HG02798 (cell line): ENCODE results near the gene SLC25A24.
A peak's percentile ranks its signal among the peaks of the same experiment; 100 is the strongest.
"Not testable (repeated sequence)": the region's sequence is repeated elsewhere in the genome, so short reads cannot be mapped to it uniquely, and the experiment has no call there.

Experiments used
- ATAC-seq: cut with Tn5 transposase; IDR thresholded peaks from one replicate; pipeline ENCODE4 v1.9.1; 2021; ENCODE audit warnings: mild to moderate bottlenecking; ENCODE audit not compliant: unreplicated experiment, poor library complexity

The SLC25A24 gene

DNA sequence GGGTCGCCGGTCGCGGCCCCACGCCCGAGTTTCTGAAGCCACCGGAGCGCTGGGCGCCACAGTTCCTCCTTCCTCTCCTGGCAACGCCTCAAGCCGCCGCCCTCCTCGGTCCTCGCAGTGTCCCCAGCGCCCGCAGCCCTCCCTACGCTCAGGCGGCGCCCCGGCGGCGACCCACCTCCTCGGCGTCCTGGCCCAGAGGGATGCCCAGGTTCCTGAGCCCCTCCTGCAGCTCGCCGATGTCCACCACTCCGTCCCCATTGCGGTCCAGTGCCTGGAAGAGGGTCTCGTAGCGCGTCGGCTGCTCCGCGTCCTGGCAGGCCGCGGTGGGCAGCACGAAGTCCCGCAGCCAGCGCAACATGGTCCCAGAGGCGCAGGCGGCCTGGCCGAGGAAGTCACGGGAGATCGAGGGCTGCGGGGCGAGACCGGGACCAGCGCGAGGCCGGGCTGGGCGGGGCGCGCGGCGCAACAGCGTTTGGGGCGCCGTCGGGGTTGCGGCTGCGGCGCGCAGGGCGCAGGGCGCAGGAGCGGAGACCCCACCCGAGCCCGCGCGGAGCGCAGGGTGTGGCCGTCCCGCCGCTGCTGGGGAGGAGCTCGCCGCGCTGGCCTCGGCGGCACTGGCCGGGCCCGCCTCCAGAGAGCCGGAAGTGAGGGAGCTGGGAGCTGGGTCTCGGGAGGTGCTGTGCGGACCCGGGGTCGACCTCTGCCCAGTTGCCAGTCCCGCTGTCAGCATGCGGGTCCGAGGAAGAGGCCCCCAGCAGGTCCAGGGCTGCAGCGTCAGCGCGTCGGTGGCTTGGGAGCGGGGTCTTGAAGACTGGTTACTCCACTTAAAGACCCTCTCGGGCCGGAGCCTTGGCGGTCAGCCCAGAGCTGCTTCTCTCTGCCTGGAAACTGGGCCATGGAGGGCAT is at the start of gene SLC25A24:
TSS of gene SLC25A24 (minus strand) at position 563 of the 906 bp plus-strand sequence. CDS start at position 358, 205 bp downstream.
- ATAC-seq: peak; percentile 95

DNA sequence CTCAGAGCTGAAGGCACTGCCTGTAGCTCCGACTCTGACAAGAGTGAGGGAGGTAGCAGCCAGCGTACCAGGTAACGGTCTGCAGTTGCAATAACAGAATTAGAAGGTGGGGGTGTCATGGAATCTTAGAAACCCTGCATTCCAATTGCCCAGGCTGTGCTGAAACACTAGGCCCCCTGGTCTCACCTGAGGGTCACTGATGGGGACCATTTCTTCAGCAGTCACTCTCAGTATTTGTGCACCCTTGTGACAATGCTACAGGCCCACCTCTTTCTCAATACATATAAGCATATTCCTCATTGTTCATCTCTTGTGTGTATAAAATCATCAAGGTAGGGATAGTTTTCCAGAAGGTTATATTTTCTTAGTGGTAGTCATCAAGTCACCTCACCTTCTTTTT is 43.8 kb upstream of the SLC25A24 start, which contains the start of gene NBPF4:
TSS of gene NBPF4 (minus strand) at position 101 of the 400 bp plus-strand sequence. CDS start 315 bp downstream, outside the sequence.
- not testable (repeated sequence) for ATAC-seq

- not testable (repeated sequence) for ATAC-seq
Measured at GRCh38 chr1:108239426-108239825, 39.3 kb upstream of the SLC25A24 start.

DNA sequence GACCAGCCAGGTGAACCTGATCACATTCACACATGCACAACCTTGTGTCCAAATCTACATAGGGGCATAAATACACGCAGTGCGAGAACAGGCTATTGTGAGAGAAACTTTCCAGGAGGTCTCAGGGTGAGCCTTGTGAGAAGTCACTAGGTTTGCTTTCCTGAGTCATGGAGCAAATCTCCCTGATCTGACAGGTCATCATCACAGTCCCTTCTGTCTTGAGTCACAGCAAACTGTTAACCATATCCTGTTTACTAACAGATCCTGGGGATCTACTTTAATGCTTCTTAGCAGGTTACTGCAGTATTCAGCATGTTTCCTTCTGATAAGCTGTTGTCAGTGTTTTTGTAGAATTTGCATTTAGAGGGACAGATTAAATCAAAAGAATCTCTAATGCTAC is 35.2 kb upstream of the SLC25A24 start:
- ATAC-seq: not testable (repeated sequence)

DNA sequence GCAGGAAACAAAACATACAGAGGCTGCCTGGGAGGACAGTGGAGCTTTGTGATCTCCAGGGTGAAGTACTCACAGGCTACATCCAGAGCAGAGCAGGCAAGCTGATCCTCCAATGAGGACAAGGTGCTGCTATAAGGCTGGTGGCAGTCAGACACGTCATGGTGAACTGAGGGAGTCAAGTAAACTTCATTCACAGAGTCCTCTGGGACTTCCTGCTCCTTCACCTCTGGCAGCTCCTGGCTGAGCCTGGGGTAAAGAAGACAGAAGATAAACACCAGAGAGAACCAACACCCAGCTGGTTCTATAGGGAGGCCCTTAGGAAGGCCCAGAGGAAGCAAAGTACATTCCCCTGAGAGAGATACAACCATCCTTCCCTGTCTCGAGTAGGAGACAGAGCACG is 32.0 kb upstream of the SLC25A24 start:
- ATAC-seq: not testable (repeated sequence)

- not testable (repeated sequence) for ATAC-seq
Measured at GRCh38 chr1:108229976-108230375, 29.8 kb upstream of the SLC25A24 start.

- ATAC-seq: not testable (repeated sequence)
Measured at GRCh38 chr1:108227772-108228171, 27.6 kb upstream of the SLC25A24 start.

- not testable (repeated sequence) for ATAC-seq
Measured at GRCh38 chr1:108226855-108227254, 26.7 kb upstream of the SLC25A24 start.

DNA sequence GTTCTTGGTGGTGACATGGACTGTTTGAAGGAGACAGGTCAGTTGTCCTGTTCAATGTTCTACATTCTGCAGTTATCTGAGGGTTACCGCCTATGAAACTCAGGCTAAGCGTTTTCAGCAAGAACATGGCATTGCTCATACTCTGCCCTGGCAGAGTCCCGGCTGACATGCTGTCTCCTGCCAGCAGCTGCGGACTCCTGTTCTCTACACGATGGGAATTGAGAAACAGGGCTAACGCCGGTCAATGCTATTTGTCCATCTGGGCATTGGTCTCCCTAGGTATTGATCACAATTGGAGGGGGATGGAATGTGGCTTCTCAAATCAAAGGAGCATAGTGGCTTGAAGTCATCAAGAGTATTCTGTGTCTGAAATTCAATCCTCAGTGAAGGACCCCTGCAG is 23.1 kb upstream of the SLC25A24 start:
- ATAC-seq: not testable (repeated sequence)

DNA sequence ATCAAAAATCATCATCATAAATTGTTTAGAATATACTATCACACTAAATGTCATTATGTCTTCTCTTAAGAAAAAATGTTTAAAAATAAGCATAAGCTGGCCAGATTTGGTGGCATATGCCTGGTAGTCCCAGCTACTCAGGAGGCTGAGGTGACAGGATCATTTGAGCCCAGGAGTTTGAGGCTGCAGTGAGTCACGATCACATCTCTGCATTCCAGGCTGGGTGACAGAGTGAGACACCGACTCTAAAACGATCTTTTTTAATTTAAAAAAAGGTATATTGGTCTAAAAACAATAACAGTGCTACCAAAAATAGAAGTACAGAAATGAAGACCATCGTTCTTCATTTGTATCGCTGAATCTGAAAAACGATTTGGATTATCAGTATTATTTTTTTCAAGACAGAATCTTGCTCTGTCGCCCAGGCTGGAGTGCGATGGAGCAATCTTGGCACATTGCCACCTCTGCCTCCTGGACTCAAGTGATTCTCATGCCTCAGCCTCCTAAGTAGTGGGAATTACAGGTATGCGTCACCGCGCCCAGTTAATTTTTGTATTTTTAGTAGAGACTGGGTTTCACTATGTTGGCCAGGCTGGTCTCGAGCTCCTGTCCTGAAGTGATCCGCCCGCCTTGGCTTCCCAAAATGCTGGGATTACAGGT is 17.5 kb upstream of the SLC25A24 start:
- not testable (repeated sequence) for ATAC-seq

- not testable (repeated sequence) for ATAC-seq
Measured at GRCh38 chr1:108217007-108217406, 16.9 kb upstream of the SLC25A24 start.

GRCh38 chr1:108216028-108216890 is 16.1 kb upstream of the SLC25A24 start:
- not testable (repeated sequence) for ATAC-seq

GRCh38 chr1:108214641-108215465 is 14.7 kb upstream of the SLC25A24 start:
- peak; percentile 66 for ATAC-seq

DNA sequence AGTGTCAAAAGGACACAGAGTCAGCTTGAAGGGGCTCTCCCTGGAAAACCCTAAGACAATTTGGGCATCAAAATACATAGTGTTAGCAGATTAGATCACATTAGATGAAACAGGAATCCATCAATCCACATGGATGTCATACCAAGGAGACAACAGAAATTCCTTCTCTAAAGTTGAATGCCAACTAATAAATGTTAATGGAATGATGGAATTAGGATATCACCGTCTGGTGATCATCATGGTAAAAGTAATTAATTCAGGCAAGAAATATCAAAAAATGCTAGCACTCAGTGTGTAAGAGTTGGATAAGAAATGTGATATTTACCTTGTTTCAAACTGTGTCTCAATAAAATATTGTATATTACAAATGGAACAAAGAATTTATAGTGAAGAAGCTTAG is 10.9 kb upstream of the SLC25A24 start:
- no peak for ATAC-seq

DNA sequence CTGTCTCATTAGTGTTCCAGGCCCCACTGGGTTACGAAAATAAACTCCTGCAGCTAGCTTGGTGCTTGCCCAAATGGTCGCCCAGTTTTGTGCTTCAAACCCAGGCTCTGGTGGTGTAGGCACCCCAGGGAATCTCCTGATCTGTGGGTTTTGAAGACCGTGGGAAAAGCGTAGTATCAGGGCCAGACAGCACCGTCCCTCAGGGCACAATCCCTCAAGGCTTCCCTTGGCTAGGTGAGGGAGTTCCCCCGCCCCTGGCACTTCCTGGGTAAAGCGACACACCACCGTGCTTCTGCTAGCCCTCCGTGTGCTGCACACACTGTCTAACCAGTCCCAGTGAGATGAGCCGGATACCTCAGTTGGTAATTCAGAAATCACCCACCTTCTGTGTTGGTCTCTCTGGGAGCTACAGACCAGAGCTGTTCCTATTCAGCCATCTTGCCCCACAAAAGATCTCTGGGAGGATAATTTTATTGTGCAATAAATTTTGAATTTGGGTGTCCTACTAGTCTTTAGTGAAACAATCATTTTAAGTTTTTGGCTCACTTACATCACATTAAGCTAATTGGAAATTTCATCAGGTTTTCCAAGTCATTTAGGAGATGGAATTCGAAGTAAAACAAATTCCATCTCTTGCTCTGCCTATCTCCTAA is 9.4 kb upstream of the SLC25A24 start:
- no peak for ATAC-seq

DNA sequence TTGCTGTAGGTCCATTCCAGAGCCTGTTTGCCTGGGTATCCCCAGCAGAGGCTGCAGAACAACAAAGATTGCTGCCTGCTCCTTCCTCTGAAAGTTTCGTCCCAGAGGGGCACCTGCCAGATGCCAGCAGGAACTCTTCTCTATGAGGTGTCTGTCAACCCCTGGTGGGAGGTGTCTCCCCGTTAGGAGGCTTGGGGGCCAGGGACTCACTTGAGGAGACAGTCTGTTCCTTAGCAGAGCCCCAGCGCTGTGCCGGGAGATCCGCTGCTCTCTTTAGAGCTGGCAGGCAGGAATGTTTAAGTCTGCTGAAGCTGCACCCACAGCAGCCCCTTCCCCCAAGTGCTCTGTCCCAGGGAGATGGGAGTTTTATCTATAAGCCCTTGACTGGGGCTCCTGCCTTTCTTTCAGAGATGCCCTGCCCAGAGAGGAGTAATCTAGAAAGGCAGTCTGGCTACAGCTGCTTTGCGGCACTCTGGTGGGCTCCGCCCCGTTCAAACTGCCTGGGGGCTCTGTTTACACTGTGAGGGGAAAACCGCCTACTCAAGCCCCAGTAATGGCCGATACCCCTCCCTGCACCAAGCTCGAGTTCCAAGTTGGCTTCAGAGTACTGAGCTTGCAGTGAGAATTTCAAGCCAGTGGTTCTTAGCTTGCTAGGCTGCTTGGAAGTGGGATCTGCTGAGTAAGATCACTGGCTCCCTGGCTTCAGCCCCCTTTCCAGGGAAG is 8.7 kb upstream of the SLC25A24 start:
- no peak for ATAC-seq

- ATAC-seq: not testable (repeated sequence)
Measured at GRCh38 chr1:108203582-108203981, 3.4 kb upstream of the SLC25A24 start.

- no peak for ATAC-seq
Measured at GRCh38 chr1:108201687-108202086, 1.5 kb upstream of the SLC25A24 start.
